SK-N-SH treated with all-trans-retinoic acid at 6 μM for 48 hours (cell line): ENCODE results near the gene AGAP1.

Source experiments
- PPARA ChIP-seq: fragments of 250-450 bp; sonication (Bioruptor Pico); IDR thresholded peaks from 2 replicates; pipeline ENCODE4 v1.5.0; 2020; ENCODE audit warnings: mild to moderate bottlenecking, borderline replicate concordance
- ZNF70 ChIP-seq: fragments of 450-650 bp; formaldehyde crosslinking; IDR thresholded peaks from 2 replicates; pipeline ENCODE4 v1.5.0; 2020; ENCODE audit warnings: mild to moderate bottlenecking, moderate library complexity

GRCh38 chr2:235636546-235636945, 142.7 kb downstream of the AGAP1 start:
- TF ChIP-seq PPARA (CRISPR knock-in tag): no peak
- TF ChIP-seq ZNF70 (CRISPR knock-in tag): no peak
